Measurements from ENCODE around the gene CDC25C. TPM values are rescaled to one million over a fixed set of nuclear protein-coding genes. Genes with fewer than 3 reads are reported as not detected.
A peak's percentile ranks its signal among the peaks of the same experiment; 100 is the strongest.

Gene CDC25C
- total and polyA plus RNA-seq, 2 donors from 2014 or later = 0.25 TPM; not detected in 1

GRCh38 chr5:138315751-138316278 lies 15.8 kb downstream of the CDC25C start:
- H3K9ac ChIP-seq (ENCODE audit: low read length in 3 of 3) = no peak overlapping the region
- no peak overlapping the region for H3K4me3 ChIP-seq (ENCODE audit: low read length in 3 of 3)
- no peak for DNase-seq
- H3K27me3 ChIP-seq (ENCODE audit: control insufficient read depth, insufficient read depth, low read length) = no peaks in the 10 kb centered on the region
- FAIRE-seq = no peak
- H3K27ac ChIP-seq (ENCODE audit: low read depth in 2 of 2, low read length in 2 of 2) = no peak overlapping the region
- H3K36me3 ChIP-seq (ENCODE audit: control insufficient read depth in 2 of 3, insufficient read depth in 3 of 3, low read length in 3 of 3) = no peaks in the 10 kb centered on the region
- intact Hi-C loops (cut with DNase I) = no loop called here
- no peaks in the 10 kb centered on the region for H3K9me3 ChIP-seq (ENCODE audit: control insufficient read depth in 2 of 3, insufficient read depth in 1 of 3, low read length in 3 of 3)
- TF ChIP-seq CTCF (IDR thresholded peaks at IDR 0.05; ENCODE audit: borderline replicate concordance, extremely low read depth, insufficient read depth) = no peak
- H3K4me1 ChIP-seq (ENCODE audit: control insufficient read depth in 2 of 3, insufficient read depth in 2 of 3, low read depth in 1 of 3, low read length in 3 of 3) = no peaks in the 10 kb centered on the region

GRCh38 chr5:138305797-138306196 lies 25.8 kb downstream of the CDC25C start:
- H3K9ac ChIP-seq (ENCODE audit: low read length in 3 of 3) = no peak overlapping the region
- no peak overlapping the region for H3K4me3 ChIP-seq (ENCODE audit: low read length in 3 of 3)
- H3K36me3 ChIP-seq (ENCODE audit: control insufficient read depth in 2 of 3, insufficient read depth in 3 of 3, low read length in 3 of 3) = no peaks in the 10 kb centered on the region
- intact Hi-C loops (cut with DNase I) = no loop called here
- H3K4me1 ChIP-seq (ENCODE audit: control insufficient read depth in 2 of 3, insufficient read depth in 2 of 3, low read depth in 1 of 3, low read length in 3 of 3) = no peaks in the 10 kb centered on the region
- no peaks in the 10 kb centered on the region for H3K9me3 ChIP-seq (ENCODE audit: control insufficient read depth in 2 of 3, insufficient read depth in 1 of 3, low read length in 3 of 3)
- TF ChIP-seq CTCF (IDR thresholded peaks at IDR 0.05; ENCODE audit: borderline replicate concordance, extremely low read depth, insufficient read depth) = no peak
- FAIRE-seq (no peak), DNase-seq (peak in 1 of 5 donors; percentile 3)
- no peaks in the 10 kb centered on the region for H3K27me3 ChIP-seq (ENCODE audit: control insufficient read depth, insufficient read depth, low read length)
- H3K27ac ChIP-seq (ENCODE audit: low read depth in 2 of 2, low read length in 2 of 2) = no peak overlapping the region

GRCh38 chr5:138303372-138303771 lies 28.2 kb downstream of the CDC25C start:
- FAIRE-seq (no peak), DNase-seq (no peak)
- no peak overlapping the region for H3K27ac ChIP-seq (ENCODE audit: low read depth in 2 of 2, low read length in 2 of 2)
- TF ChIP-seq CTCF (IDR thresholded peaks at IDR 0.05; ENCODE audit: borderline replicate concordance, extremely low read depth, insufficient read depth) = no peak
- intact Hi-C loops (cut with DNase I) = no loop called here
- no peaks in the 10 kb centered on the region for H3K9me3 ChIP-seq (ENCODE audit: control insufficient read depth in 2 of 3, insufficient read depth in 1 of 3, low read length in 3 of 3)
- no peaks in the 10 kb centered on the region for H3K36me3 ChIP-seq (ENCODE audit: control insufficient read depth in 2 of 3, insufficient read depth in 3 of 3, low read length in 3 of 3)
- H3K9ac ChIP-seq (ENCODE audit: low read length in 3 of 3) = no peak overlapping the region
- H3K4me1 ChIP-seq (ENCODE audit: control insufficient read depth in 2 of 3, insufficient read depth in 2 of 3, low read depth in 1 of 3, low read length in 3 of 3) = no peaks in the 10 kb centered on the region
- H3K4me3 ChIP-seq (ENCODE audit: low read length in 3 of 3) = no peak overlapping the region
- H3K27me3 ChIP-seq (ENCODE audit: control insufficient read depth, insufficient read depth, low read length) = no peaks in the 10 kb centered on the region

- Histone ChIP-seq H3K9me3 (ENCODE audit: control insufficient read depth in 2 of 3, insufficient read depth in 1 of 3, low read length in 3 of 3) (no peaks in the 10 kb centered on the region), H3K36me3 (ENCODE audit: control insufficient read depth in 2 of 3, insufficient read depth in 3 of 3, low read length in 3 of 3) (no peaks in the 10 kb centered on the region), H3K4me3 (ENCODE audit: low read length in 3 of 3) (no peak overlapping the region), H3K4me1 (ENCODE audit: control insufficient read depth in 2 of 3, insufficient read depth in 2 of 3, low read depth in 1 of 3, low read length in 3 of 3) (no peaks in the 10 kb centered on the region), H3K9ac (ENCODE audit: low read length in 3 of 3) (no peak overlapping the region), H3K27ac (ENCODE audit: low read depth in 2 of 2, low read length in 2 of 2) (no peak overlapping the region), H3K27me3 (ENCODE audit: control insufficient read depth, insufficient read depth, low read length) (no peaks in the 10 kb centered on the region)
- intact Hi-C loops (cut with DNase I) = no loop called here
- TF ChIP-seq CTCF (IDR thresholded peaks at IDR 0.05; ENCODE audit: borderline replicate concordance, extremely low read depth, insufficient read depth) = no peak
- DNase-seq (no peak), FAIRE-seq (no peak)
Observed at GRCh38 chr5:138289296-138289695, 42.3 kb downstream of the CDC25C start.
